HG03520 (cell line): ENCODE measurements around the gene KAZN.

ENCODE experiments used
- ATAC-seq: cut with Tn5 transposase; IDR thresholded peaks from one replicate; pipeline ENCODE4 v1.9.1; 2021; ENCODE audit warnings: mild to moderate bottlenecking, moderate library complexity; ENCODE audit not compliant: unreplicated experiment

The KAZN gene

GRCh38 chr1:14706631-14707030, 108.1 kb downstream of the KAZN start:
- no peak for ATAC-seq

GRCh38 chr1:14707531-14708445, 109.3 kb downstream of the KAZN start:
- ATAC-seq: no peak

GRCh38 chr1:14710331-14710730, 111.8 kb downstream of the KAZN start:
- ATAC-seq: no peak

- ATAC-seq: no peak
These were observed 113.7 kb downstream of the KAZN start for GRCh38 chr1:14712136-14712535.

GRCh38 chr1:14713077-14713476, 114.6 kb downstream of the KAZN start:
- ATAC-seq: no peak

- ATAC-seq: no peak
These were observed 116.8 kb downstream of the KAZN start for GRCh38 chr1:14715266-14715665.

GRCh38 chr1:14715802-14716201, 117.3 kb downstream of the KAZN start:
- ATAC-seq: no peak

GRCh38 chr1:14716474-14716873, 118.0 kb downstream of the KAZN start:
- ATAC-seq: no peak

GRCh38 chr1:14718476-14718875, 120.0 kb downstream of the KAZN start:
- no peak for ATAC-seq

GRCh38 chr1:14723401-14723800, 124.9 kb downstream of the KAZN start:
- no peak for ATAC-seq

- no peak for ATAC-seq
These were observed 125.8 kb downstream of the KAZN start for GRCh38 chr1:14724246-14724645.

- ATAC-seq: no peak
These were observed 126.2 kb downstream of the KAZN start for GRCh38 chr1:14724678-14725077.

- no peak for ATAC-seq
These were observed 126.8 kb downstream of the KAZN start for GRCh38 chr1:14725238-14725637.

- ATAC-seq: no peak
These were observed 127.2 kb downstream of the KAZN start for GRCh38 chr1:14725695-14726094.

- ATAC-seq: no peak
These were observed 128.1 kb downstream of the KAZN start for GRCh38 chr1:14726606-14727005.

GRCh38 chr1:14728516-14728915, 130.0 kb downstream of the KAZN start:
- ATAC-seq: no peak

GRCh38 chr1:14732728-14733047, 134.2 kb downstream of the KAZN start:
- ATAC-seq: no peak

- no peak for ATAC-seq
These were observed 134.7 kb downstream of the KAZN start for GRCh38 chr1:14733048-14733778.

- ATAC-seq: no peak
These were observed 135.3 kb downstream of the KAZN start for GRCh38 chr1:14733779-14734140.

- no peak for ATAC-seq
These were observed 137.4 kb downstream of the KAZN start for GRCh38 chr1:14735841-14736240.

GRCh38 chr1:14737561-14738094, 139.1 kb downstream of the KAZN start:
- no peak for ATAC-seq

GRCh38 chr1:14738235-14738634, 139.8 kb downstream of the KAZN start:
- no peak for ATAC-seq
